Skeletal muscle satellite cell (primary cell): ENCODE measurements around the gene TYMP.

Experiments
- H3K27me3 ChIP-seq: 2 replicates; pipeline ENCODE4 v1.7.0; 2013; ENCODE audit warnings: low read length; ENCODE audit not compliant: control insufficient read depth, insufficient read depth
- H3K36me3 ChIP-seq: 2 replicates; pipeline ENCODE4 v1.7.0; 2013; ENCODE audit warnings: mild to moderate bottlenecking, control low read depth, low read length; ENCODE audit not compliant: insufficient read depth
- H3K4me1 ChIP-seq: 2 replicates; pipeline ENCODE4 v1.7.0; 2013; ENCODE audit warnings: low read length; ENCODE audit not compliant: control insufficient read depth, insufficient read depth
- H3K4me2 ChIP-seq: 2 replicates; pipeline ENCODE4 v1.7.0; 2013; ENCODE audit warnings: mild to moderate bottlenecking, low read length
- H3K4me3 ChIP-seq: 2 replicates; pipeline ENCODE4 v1.7.0; 2013; ENCODE audit warnings: low read length
- H3K9ac ChIP-seq: 2 replicates; pipeline ENCODE4 v1.7.0; 2013; ENCODE audit warnings: mild to moderate bottlenecking, low read depth, low read length, moderate library complexity
- H3K9me3 ChIP-seq: replicated peaks from 2 replicates; pipeline ENCODE4 v1.7.0; 2013; ENCODE audit warnings: mild to moderate bottlenecking, control low read depth, low read length

The TYMP gene

DNA sequence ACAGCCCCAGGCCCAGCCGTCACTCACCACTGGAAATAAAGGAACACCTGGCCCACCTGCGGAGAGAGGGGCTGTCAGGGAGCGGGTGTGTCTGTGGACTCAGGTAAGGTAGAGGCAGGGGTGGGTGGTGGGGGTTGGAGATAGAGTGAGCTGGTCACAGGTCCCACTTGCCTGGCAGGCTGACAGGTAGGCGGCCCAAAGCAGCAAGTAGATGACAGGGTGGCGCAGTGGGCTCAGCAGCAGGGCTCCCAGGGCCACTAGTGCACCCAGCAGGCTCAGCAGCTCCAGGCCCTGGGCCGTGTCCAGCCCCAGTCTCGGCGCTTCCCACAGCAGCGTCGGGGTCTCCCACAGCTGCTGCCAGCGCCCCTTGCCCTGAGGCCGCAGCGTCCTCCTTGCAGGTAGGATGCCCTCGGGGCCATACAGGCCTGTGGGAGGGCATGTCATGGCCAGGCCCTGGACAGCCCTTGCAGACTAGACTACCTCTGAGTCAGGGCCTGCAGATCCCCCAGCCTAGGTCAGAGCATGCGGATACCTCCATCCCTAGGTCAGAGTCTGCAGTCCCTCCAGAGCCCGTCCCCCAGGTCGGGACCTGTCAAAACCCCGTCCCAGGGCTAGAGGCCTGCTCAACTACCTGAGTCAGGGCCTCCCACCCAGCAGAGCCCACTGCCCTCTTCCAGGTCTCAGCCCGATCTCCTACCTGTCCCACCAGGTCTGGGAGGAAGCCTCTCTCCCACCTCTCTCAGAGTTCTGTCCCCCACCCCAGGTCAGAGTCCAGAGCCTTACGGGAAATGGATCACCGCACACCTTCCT lies 23.0 kb downstream of the TYMP start:
- Histone ChIP-seq H3K9me3 (no peaks in the 10 kb centered on the region), H3K4me2 (peak overlapping the region; percentile 100), H3K27me3 (no peaks in the 10 kb centered on the region), H3K4me3 (peak overlapping the region; percentile 92), H3K9ac (peak overlapping the region; percentile 96), H3K36me3 (peaks cover 25% of the 10 kb centered on the region), H3K4me1 (peaks cover 17% of the 10 kb centered on the region)

GRCh38 chr22:50505776-50506610 lies 23.8 kb downstream of the TYMP start:
- Histone ChIP-seq H3K9me3 (no peaks in the 10 kb centered on the region), H3K4me2 (peak overlapping the region; percentile 100), H3K4me1 (peaks cover 17% of the 10 kb centered on the region), H3K4me3 (peak overlapping the region; percentile 92), H3K9ac (peak overlapping the region; percentile 96), H3K36me3 (peaks cover 25% of the 10 kb centered on the region), H3K27me3 (no peaks in the 10 kb centered on the region)

- Histone ChIP-seq H3K9ac (no peak overlapping the region), H3K4me1 (peaks cover 17% of the 10 kb centered on the region), H3K4me3 (no peak overlapping the region), H3K4me2 (no peak overlapping the region), H3K9me3 (no peaks in the 10 kb centered on the region), H3K36me3 (peaks cover 28% of the 10 kb centered on the region), H3K27me3 (no peaks in the 10 kb centered on the region)
Measured at GRCh38 chr22:50505276-50505775, 24.5 kb downstream of the TYMP start.

- Histone ChIP-seq H3K9me3 (no peaks in the 10 kb centered on the region), H3K4me1 (peaks cover 17% of the 10 kb centered on the region), H3K9ac (no peak overlapping the region), H3K4me2 (no peak overlapping the region), H3K36me3 (peaks cover 28% of the 10 kb centered on the region), H3K4me3 (no peak overlapping the region), H3K27me3 (no peaks in the 10 kb centered on the region)
Measured at GRCh38 chr22:50504369-50505211, 25.2 kb downstream of the TYMP start.

DNA sequence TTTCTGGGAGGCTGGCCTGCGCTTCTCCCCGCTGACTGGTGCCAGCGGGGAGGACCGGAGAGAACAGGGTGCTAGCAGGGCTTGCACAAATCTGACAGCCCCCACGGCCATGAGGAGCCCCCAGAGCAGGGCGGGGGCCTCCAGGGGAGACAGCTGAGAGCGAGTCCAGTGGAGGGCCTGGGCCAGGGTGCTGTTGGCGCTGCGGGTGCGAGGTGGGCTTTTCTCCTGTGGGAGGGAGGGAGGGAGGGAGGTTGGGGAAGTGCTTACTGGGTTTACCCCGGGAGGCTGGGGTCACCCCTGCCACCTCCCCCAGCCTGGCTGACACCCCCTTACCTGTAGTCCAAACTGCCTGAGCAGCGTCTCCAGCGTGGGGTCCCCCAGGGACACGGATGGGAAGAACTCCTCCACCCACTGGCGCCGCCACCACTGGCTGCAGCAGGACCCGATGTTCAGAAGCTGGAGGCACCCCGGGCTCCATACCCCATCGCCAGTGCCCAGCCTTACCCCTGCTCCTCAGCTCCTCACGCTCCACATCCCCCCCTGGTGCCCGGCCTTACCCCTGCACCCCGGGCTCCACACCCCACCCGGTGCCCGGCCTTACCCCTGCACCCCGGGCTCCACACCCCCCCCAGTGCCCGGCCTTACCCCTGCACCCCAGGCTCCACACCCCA lies 26.2 kb downstream of the TYMP start:
- Histone ChIP-seq H3K4me2 (no peak overlapping the region), H3K4me1 (peaks cover 7% of the 10 kb centered on the region), H3K36me3 (peaks cover 28% of the 10 kb centered on the region), H3K9ac (no peak overlapping the region), H3K27me3 (no peaks in the 10 kb centered on the region), H3K4me3 (no peak overlapping the region), H3K9me3 (no peaks in the 10 kb centered on the region)

GRCh38 chr22:50502628-50503474 lies 27.0 kb downstream of the TYMP start:
- H3K4me3 ChIP-seq = no peak overlapping the region
- H3K9me3 ChIP-seq = no peaks in the 10 kb centered on the region
- peaks cover 6% of the 10 kb centered on the region for H3K4me1 ChIP-seq
- H3K4me2 ChIP-seq = no peak overlapping the region
- no peak overlapping the region for H3K9ac ChIP-seq
- H3K36me3 ChIP-seq = peaks cover 28% of the 10 kb centered on the region
- no peaks in the 10 kb centered on the region for H3K27me3 ChIP-seq

GRCh38 chr22:50502096-50502495 lies 27.7 kb downstream of the TYMP start:
- Histone ChIP-seq H3K4me3 (no peak overlapping the region), H3K9ac (no peak overlapping the region), H3K9me3 (no peaks in the 10 kb centered on the region), H3K27me3 (no peaks in the 10 kb centered on the region), H3K36me3 (peaks cover 28% of the 10 kb centered on the region), H3K4me2 (no peak overlapping the region), H3K4me1 (peaks cover 6% of the 10 kb centered on the region)

DNA sequence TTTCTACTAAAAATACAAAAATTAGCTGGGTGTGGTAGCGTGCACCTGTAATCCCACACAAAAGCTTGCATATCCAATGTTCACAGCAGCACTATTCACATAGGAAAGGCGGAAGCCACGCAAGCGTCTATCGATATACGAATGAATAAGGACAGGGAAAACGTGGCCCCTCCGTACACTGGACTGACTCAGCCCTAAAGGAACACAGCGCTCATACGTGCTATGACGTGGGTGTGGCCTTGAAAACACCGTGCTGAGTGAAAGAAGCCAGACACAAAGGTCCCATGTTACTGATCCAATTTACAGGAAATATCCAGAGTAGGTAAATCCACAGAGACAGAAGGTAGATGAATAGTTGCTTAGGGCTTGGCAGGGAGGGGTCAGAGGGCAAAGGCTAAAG lies 29.4 kb downstream of the TYMP start:
- no peaks in the 10 kb centered on the region for H3K4me1 ChIP-seq
- H3K27me3 ChIP-seq = no peaks in the 10 kb centered on the region
- H3K9me3 ChIP-seq = no peaks in the 10 kb centered on the region
- no peak overlapping the region for H3K4me3 ChIP-seq
- H3K36me3 ChIP-seq = peaks cover 23% of the 10 kb centered on the region
- no peak overlapping the region for H3K4me2 ChIP-seq
- no peak overlapping the region for H3K9ac ChIP-seq

GRCh38 chr22:50498322-50498890 lies 31.4 kb downstream of the TYMP start:
- Histone ChIP-seq H3K9ac (no peak overlapping the region), H3K4me3 (no peak overlapping the region), H3K4me1 (no peaks in the 10 kb centered on the region), H3K36me3 (peaks cover 14% of the 10 kb centered on the region), H3K4me2 (no peak overlapping the region), H3K27me3 (no peaks in the 10 kb centered on the region), H3K9me3 (no peaks in the 10 kb centered on the region)

- Histone ChIP-seq H3K4me1 (no peaks in the 10 kb centered on the region), H3K4me2 (no peak overlapping the region), H3K27me3 (no peaks in the 10 kb centered on the region), H3K9me3 (no peaks in the 10 kb centered on the region), H3K36me3 (peaks cover 4% of the 10 kb centered on the region), H3K4me3 (no peak overlapping the region), H3K9ac (no peak overlapping the region)
Measured at GRCh38 chr22:50497093-50497492, 32.7 kb downstream of the TYMP start.
